DMS 273 treated with DMSO at 0.1 percent for 48 hours (cell line): ENCODE measurements around the gene CCDC24.

Experiments
- DNase-seq: peaks from one replicate; lab custom pipeline; 2025; lab: John Stamatoyannopoulos, UW

CCDC24 gene

GRCh38 chr1:44040418-44040817 is 49.0 kb downstream of the CCDC24 start:
- no peak for DNase-seq

GRCh38 chr1:44040846-44041245 is 49.4 kb downstream of the CCDC24 start:
- DNase-seq = no peak

DNA sequence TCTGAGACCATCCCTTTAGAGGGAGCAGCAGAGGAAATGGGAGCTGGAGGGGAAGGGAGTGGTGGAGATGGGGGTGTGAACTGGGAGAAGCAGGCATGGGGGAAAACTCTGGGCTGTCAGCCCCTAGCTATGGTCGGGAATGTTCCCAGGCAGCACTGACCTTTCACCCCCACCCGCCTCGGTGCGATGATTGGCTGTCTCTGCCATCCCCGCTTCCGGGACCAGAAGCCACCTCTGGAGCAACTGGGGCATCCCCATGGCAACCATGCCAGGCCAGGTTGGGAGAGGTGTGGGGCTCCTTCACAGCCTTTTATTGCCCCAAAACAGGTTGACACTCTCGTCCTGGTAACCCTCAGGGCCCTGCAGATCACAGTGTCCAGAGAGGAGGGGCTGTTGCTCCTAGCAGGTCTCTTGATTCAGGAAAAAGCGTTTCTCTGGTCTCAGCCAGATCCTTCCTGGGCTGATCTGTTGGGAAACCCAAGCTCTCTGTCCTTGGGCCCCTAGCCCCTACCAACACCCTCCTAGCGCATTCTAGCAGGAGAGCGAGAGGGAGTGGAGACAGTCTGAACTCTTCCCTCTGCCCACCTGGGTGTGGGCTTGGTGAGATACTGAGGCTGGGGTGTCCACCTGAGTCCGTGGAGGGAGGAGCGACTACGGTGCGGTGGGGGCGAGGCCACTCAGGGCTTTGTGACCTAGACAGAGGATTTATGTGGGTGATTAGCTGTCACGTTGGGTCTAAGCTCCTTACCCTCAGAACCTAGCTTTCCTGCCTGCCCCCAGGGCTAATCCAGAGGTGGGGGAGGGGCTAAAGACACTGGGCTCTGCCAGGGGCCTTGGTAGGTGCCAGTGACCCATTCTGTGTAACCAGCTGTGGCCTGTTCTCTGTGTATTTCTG is 52.0 kb downstream of the CCDC24 start:
- no peak for DNase-seq

- no peak for DNase-seq
Observed at GRCh38 chr1:44044071-44044801, 52.8 kb downstream of the CCDC24 start.

- no peak for DNase-seq
Observed at GRCh38 chr1:44045064-44045463, 53.7 kb downstream of the CCDC24 start.
